ENCODE measurements around the gene AURKAIP1.

DNA sequence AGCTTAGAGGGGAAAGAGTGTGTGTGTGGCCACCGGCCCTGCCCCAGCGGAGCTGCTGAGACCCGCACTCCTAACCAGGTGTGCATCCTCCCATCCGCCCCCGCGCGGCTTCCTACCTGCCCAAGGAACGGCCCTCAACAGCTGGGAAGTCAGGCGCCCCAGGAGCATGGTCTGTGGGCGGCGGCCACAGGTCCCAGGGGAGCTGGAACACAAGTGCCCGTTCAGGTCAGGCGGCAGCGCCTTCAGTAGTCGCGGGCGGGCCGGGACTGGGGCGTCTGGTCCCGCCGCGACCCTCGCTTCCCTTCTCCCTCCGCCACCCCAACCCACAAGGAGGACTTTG is 448 bp downstream of the AURKAIP1 start:
- TF ChIP-seq, protein P1, sequence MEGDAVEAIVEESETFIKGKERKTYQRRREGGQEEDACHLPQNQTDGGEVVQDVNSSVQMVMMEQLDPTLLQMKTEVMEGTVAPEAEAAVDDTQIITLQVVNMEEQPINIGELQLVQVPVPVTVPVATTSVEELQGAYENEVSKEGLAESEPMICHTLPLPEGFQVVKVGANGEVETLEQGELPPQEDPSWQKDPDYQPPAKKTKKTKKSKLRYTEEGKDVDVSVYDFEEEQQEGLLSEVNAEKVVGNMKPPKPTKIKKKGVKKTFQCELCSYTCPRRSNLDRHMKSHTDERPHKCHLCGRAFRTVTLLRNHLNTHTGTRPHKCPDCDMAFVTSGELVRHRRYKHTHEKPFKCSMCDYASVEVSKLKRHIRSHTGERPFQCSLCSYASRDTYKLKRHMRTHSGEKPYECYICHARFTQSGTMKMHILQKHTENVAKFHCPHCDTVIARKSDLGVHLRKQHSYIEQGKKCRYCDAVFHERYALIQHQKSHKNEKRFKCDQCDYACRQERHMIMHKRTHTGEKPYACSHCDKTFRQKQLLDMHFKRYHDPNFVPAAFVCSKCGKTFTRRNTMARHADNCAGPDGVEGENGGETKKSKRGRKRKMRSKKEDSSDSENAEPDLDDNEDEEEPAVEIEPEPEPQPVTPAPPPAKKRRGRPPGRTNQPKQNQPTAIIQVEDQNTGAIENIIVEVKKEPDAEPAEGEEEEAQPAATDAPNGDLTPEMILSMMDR (IDR thresholded peaks at IDR 0.05): no peak
- no peak for TF ChIP-seq POLR2A (IDR thresholded peaks at IDR 0.05)

Measured in testis (tissue), 2 donors.